ENCODE data around the gene RPS6KA4.

- TF ChIP-seq, protein P1, sequence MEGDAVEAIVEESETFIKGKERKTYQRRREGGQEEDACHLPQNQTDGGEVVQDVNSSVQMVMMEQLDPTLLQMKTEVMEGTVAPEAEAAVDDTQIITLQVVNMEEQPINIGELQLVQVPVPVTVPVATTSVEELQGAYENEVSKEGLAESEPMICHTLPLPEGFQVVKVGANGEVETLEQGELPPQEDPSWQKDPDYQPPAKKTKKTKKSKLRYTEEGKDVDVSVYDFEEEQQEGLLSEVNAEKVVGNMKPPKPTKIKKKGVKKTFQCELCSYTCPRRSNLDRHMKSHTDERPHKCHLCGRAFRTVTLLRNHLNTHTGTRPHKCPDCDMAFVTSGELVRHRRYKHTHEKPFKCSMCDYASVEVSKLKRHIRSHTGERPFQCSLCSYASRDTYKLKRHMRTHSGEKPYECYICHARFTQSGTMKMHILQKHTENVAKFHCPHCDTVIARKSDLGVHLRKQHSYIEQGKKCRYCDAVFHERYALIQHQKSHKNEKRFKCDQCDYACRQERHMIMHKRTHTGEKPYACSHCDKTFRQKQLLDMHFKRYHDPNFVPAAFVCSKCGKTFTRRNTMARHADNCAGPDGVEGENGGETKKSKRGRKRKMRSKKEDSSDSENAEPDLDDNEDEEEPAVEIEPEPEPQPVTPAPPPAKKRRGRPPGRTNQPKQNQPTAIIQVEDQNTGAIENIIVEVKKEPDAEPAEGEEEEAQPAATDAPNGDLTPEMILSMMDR (conservative IDR thresholded peaks at IDR 0.05; ENCODE audit: low read depth, low read length): no peak
- TF ChIP-seq EZH2 (IDR thresholded peaks at IDR 0.05; ENCODE audit: low read length, unreplicated experiment): no peak
- TF ChIP-seq EZH2phosphoT487 (IDR thresholded peaks at IDR 0.05; ENCODE audit: borderline replicate concordance, low read length): no peak
Measured at GRCh38 chr11:64419818-64420485, 61.0 kb downstream of the RPS6KA4 start.

All from PC-3 (cell line).